Activated CD4-positive, alpha-beta T cell treated with anti-CD3 and anti-CD28 coated beads, Interleukin-2, amount 50 U/mL, for 48 hours (primary cell): ENCODE data around the gene DAG1.

Experiments
- DNase-seq, 2 experiments: peaks; one replicate each; pipeline ENCODE4 v3.0.0-alpha.2; 2020

DAG1 gene

DNA sequence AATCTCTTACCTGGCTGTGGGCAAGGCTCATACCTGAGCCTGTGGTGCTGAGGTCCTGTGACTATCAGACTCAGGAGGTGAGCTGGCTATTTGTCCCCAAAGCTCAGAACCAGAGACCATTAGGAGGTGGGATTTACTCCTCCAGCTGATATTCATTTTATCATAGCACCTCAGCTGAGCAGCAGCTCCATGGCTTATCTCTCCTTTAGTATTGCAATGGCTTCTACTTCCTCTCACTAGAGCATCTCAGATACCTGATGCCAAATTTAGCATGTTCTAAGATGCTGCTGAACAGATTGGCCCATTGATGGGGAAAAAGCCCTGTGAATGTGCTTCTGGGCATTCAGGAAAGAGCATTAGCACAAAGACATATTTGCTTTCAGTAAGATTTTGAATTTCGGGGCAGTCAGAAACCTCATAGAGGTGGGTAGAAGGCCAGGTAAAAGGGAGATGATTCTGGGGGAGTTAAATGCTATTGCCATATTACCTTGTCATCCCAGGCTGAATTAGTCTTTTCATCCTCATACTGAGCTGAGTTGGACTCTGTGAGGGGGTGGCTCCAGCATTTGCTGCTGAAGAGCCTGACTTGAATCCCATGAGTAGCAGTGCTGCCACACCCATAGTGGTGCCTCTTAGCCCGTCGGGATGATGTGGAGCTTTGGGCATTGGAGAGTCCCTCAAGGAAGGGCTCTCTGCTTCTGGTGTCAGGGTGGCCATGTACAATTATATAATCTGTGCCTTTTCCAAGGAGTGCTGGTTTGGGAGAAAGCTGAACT lies 86.6 kb downstream of the DAG1 start:
- no peak for DNase-seq

DNA sequence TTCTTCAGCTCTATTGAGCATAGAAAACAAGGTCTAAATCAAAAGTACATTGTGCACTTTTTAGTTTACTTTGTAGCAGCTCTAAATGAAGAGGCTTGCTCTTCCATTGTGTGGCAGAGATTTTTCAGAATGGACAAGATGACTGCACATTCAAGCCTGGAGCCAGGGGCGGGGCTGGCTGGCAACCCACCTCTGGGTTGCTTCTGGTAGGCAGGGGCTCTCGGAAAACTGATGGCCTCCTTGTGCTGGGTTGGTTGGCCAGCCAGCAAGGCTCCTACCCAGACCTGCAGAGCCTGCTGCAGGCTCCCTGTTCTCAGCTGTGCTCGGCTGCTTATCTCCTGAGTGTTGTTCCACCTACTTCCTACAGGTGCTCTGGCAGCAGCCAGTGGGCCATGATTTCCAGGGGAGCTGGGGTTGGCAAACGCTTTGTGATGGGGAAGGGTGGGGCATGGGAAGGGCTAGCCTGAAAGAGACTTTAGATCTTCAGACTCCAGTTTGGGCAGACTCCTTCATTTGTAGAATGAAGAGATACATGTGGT lies 93.0 kb downstream of the DAG1 start:
- no peak for DNase-seq

DNA sequence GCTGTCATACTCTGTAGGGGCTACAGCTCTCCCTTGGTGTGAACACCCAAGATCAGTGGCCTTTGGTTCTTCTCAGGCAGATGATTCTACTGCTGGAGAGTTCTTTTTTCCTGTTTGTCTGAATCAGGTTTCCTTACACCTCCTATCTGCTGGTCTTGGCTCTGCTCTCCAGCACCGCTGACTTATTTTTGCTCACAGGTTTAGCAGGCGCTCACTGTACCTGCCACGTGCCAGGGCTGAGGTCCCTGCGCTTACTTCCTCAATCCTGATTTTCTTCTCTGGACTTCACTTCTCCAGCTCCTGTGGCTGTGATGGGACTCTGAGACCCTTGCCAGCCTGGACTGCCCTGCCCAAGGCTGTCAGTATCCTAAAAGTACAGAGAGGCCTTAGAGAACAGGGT lies 93.7 kb downstream of the DAG1 start:
- no peak for DNase-seq

DNA sequence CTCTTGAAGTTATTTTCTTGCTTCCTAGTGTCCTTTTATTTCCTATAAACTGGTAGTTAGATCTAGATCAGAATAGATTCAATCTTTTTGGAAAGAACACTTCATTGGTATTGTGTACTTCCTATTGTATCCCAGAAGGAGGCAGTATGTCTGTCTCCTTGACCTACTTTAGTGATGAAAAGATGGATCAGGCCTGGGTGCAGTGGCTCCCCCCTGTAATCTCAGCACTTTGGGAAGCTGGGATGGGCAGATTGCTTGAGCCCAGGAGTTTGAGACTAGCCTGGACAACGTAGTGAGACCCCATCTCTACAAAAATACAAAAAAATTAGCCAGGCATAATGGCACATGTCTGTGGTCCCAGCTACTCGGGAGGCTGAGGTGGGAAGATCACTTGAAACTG lies 96.2 kb downstream of the DAG1 start:
- no peak for DNase-seq

DNA sequence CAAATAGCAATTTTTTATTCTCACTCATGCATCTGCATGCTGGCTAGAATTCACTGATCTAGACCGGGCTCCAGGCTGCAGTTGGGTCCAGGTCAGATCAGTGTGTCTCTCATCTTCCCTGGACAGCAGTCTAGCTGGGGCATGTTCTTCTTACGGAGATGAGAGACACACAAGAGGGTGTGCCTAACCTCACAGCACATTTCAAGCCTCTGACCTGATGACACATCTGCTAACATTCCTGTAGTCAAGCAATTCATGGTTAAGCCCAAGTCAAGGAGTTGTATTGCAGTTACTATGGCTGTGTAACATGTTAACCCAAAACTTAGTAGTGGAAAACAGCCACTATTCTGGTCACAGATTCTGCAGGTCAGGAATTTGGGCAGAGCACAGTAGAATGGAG lies 97.3 kb downstream of the DAG1 start:
- no peak for DNase-seq

DNA sequence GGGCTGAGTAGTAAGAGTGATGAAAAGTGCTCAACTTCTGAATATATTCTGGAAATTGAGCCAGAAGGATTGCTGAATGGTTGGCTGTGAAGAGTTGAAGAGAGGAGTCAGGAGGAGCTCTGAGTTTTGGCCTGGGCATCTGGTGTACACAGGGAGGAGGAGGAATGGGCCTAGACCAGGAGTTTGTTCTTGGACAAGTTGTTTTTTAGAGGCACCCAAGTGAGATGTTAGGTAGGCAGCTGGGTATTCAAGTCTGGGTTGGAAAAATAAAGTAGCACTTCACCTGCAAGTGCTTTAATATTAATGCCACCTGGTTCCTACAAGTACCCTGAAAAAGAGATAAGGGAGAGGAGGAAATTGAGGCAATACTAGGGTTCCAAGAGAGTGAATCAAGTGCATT lies 98.9 kb downstream of the DAG1 start:
- DNase-seq = no peak

DNA sequence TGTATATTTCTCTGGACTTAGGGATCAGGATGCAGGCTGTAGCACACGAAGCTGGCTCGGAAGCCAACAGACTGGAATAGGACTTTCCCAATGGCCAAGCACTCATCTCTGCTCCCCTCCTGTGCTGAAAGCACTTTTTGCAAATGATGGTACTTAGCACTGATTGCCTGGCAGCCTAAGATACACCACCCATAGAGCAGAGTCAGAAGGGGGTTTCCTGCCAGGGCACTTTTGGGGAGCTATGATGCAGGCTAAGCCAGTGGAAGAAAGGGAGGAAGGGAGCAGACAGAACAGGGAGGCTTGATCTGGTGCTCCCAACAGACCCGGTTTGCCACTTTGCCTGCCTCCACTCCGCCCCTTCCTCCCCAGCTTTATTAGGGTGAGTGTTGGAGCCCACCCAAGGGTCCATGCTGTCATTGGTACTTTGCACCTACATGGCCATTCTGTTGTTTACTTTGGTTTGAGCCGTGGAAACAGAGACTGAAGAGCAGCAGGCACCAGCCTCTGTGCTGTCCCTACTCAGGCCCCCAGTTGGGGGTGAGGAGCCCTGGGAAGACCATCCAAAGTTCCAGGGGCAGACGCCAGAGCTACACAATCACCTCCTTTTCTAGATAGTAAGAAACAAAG lies 100.1 kb downstream of the DAG1 start:
- no peak for DNase-seq

DNA sequence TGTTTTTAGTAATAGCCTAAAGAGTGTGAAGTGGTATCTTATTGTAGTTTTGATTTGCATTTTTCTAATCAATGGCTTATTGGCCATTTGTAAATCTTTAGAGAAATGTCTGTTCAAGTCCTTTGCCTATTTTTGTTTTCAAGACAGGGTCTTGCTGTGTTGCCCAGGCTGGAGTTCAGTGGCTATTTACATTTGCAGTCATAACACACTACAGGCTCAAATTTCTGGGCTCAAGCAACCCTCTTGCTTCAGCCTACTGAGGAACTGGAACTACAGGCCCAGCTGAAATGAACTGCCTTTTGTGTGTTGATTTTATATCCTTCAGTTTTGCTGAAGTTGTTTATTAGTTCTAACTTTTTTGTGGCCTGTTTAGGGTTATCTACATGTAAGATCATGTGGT lies 112.1 kb downstream of the DAG1 start:
- DNase-seq = no peak
